Calu3 (cell line): Measurements from ENCODE around the gene LIPN. TPM values are rescaled to one million over a fixed set of nuclear protein-coding genes. Genes with fewer than 3 reads are reported as not detected.
"Not testable (repeated sequence)": the region's sequence is repeated elsewhere in the genome, so short reads cannot be mapped to it uniquely, and the experiment has no call there.

Source experiments
- BruUV-seq: library from RNA; stranded (reverse); fragments of 400-500 nt; replicated peaks from 2 replicates; lab custom pipeline; 2021; lab: Mats Ljungman, UMichigan
- CTCF ChIA-PET: fragments of 300-600 bp; sonication (Branson Sonifier 250); formaldehyde crosslinking; loops from one replicate; lab custom pipeline; 2022; ENCODE audit warnings: antibody characterized with exemption; lab: Charles Lee
- DNase-seq: peaks from one replicate; pipeline ENCODE4 v3.0.0; 2022
- H3K27ac Mint-ChIP-seq: one replicate; pipeline ENCODE4 v1.8.0; 2022; ENCODE audit warnings: mixed read lengths; ENCODE audit not compliant: unreplicated experiment
- H3K27me3 Mint-ChIP-seq: one replicate; pipeline ENCODE4 v1.8.0; 2022; ENCODE audit warnings: mixed read lengths; ENCODE audit not compliant: unreplicated experiment
- H3K36me3 Mint-ChIP-seq: one replicate; pipeline ENCODE4 v1.8.0; 2022; ENCODE audit warnings: mild to moderate bottlenecking, moderate library complexity, mixed read lengths; ENCODE audit not compliant: insufficient read depth, unreplicated experiment
- H3K4me1 Mint-ChIP-seq: one replicate; pipeline ENCODE4 v1.8.0; 2022; ENCODE audit warnings: mild to moderate bottlenecking, low read depth, mixed read lengths; ENCODE audit not compliant: unreplicated experiment
- H3K4me3 Mint-ChIP-seq: one replicate; pipeline ENCODE4 v1.8.0; 2022; ENCODE audit warnings: mild to moderate bottlenecking, low read depth, moderate library complexity, mixed read lengths; ENCODE audit not compliant: unreplicated experiment
- H3K9me3 Mint-ChIP-seq: one replicate; pipeline ENCODE4 v1.8.0; 2022; ENCODE audit warnings: low read depth, mixed read lengths; ENCODE audit not compliant: unreplicated experiment
- intact Hi-C: fragments of 100-400 bp; cut with micrococcal nuclease; formaldehyde crosslinking; loops from one replicate; pipeline ENCODE4 v1.10.0; 2022; ENCODE audit not compliant: unreplicated experiment
- total RNA-seq: library from RNA; stranded (reverse); gene quantifications from 2 replicates; pipeline ENCODE4 v1.2.3, GENCODE V29; 2022
- TF ChIP-seq, protein P1 (sequence below): fragments of 200-600 bp; IDR thresholded peaks from one replicate; pipeline ENCODE4 v1.8.0; 2022; ENCODE audit warnings: antibody characterized with exemption; ENCODE audit not compliant: unreplicated experiment

LIPN gene
- total RNA-seq, 1 experiment from 2014 or later: not detected

DNA sequence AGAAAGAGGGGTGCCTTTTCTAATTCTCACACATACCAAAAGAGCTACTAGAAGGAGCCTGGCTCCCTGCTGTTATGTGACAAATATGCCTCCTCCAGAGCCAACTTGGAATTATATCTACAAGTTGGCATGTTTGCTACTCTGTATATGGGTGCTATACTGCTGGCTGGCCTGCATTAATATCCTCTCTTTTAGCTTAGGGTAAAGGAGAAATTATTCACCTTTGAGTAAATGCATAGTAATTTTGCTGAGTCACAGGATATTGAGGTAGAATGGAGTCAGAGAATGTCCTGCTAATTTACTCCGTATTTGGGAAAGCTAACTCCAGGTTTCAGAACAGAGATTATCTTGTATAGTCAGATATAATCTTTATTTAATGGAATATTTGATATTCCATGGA, 24.2 kb upstream of the LIPN start:
- Mint-ChIP-seq H3K27ac (no peak overlapping the region), H3K4me1 (no peaks in the 10 kb centered on the region), H3K27me3 (no peaks in the 10 kb centered on the region), H3K9me3 (no peaks in the 10 kb centered on the region), H3K4me3 (no peak overlapping the region), H3K36me3 (no peaks in the 10 kb centered on the region)
- intact Hi-C loops: no loop called here
- DNase-seq: no peak
- no TSS peak for BruUV-seq
- CTCF ChIA-PET: interaction anchor here (0.6 kb wide), 1 partner anchor 1399 kb away, joined by 3 read pairs; no protein-coding TSS in a partner anchor
- TF ChIP-seq, protein P1, sequence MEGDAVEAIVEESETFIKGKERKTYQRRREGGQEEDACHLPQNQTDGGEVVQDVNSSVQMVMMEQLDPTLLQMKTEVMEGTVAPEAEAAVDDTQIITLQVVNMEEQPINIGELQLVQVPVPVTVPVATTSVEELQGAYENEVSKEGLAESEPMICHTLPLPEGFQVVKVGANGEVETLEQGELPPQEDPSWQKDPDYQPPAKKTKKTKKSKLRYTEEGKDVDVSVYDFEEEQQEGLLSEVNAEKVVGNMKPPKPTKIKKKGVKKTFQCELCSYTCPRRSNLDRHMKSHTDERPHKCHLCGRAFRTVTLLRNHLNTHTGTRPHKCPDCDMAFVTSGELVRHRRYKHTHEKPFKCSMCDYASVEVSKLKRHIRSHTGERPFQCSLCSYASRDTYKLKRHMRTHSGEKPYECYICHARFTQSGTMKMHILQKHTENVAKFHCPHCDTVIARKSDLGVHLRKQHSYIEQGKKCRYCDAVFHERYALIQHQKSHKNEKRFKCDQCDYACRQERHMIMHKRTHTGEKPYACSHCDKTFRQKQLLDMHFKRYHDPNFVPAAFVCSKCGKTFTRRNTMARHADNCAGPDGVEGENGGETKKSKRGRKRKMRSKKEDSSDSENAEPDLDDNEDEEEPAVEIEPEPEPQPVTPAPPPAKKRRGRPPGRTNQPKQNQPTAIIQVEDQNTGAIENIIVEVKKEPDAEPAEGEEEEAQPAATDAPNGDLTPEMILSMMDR: no peak

DNA sequence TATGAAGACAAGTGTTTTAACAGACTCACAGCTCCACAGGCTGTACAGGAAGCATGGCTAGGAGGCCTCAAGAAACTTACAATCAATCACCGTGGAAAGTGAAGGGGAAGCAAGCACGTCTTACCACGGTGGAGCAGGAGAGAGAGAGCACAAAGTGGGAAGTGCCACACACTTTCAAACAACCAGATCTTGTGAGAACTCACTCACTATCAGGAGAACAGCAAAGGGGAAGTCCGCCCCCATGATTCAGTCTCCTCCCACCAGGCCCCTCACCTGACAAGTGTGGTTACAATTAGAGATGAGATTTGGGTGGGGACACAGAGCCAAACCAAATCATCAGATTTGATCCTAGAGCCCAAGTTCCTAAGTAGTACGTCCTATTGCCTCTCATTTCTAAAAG, 17.9 kb upstream of the LIPN start:
- H3K36me3 Mint-ChIP-seq, H3K4me3 Mint-ChIP-seq, CTCF ChIA-PET, H3K27ac Mint-ChIP-seq, H3K4me1 Mint-ChIP-seq, BruUV-seq, DNase-seq, H3K9me3 Mint-ChIP-seq: not testable (repeated sequence)
- intact Hi-C loops: loop anchor here (5.0 kb wide), 1 partner anchor 35 kb away; the partner anchor contains the start of gene LIPK
- H3K27me3 Mint-ChIP-seq: peaks cover 19% of the 10 kb centered on the region

DNA sequence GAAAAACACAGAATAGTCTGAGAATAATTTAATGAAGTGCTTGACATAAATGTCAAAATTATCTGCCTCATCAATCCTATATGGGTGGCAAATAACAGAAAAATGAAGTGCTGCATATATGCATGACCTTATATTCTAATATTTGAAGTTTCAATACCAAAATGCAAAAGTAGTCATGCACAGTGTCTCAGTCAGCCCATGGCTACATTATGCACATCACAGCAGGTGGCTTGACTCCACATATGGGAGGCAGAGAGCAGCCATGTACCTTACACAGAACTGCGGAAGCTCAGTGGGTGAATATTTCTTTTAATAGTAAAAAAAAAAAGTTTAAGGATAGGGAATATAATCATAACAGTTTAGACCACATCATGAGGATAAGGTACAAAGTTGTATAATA, 17.4 kb upstream of the LIPN start:
- no peak overlapping the region for H3K4me3 Mint-ChIP-seq
- no TSS peak for BruUV-seq
- intact Hi-C loops: loop anchor here (5.0 kb wide), 1 partner anchor 35 kb away; the partner anchor contains the start of gene LIPK
- CTCF ChIA-PET: no interaction called here
- DNase-seq: no peak
- H3K36me3 Mint-ChIP-seq: no peaks in the 10 kb centered on the region
- H3K9me3 Mint-ChIP-seq: no peaks in the 10 kb centered on the region
- TF ChIP-seq, protein P1: no peak
- peaks cover 19% of the 10 kb centered on the region for H3K27me3 Mint-ChIP-seq
- no peaks in the 10 kb centered on the region for H3K4me1 Mint-ChIP-seq
- no peak overlapping the region for H3K27ac Mint-ChIP-seq

DNA sequence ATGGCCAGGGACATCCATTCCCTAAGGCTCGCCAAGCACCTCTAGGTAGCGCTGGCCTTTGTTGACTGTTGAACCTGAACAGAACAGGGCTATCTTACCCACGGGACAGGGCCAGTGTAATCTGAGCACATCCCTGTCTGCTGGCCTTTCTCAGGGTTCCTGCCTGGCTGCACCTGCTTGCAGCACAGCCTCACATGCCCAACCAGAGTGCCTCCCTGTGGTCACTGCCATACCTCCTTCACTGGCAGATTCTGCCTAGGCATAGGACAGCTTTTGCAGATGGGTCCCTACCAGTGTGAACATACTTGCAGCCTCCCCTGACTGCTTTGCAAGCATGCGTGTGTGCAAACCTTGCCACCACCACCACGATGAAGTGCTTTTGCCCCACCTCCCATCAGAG, 15.8 kb upstream of the LIPN start:
- Mint-ChIP-seq H3K27ac (no peak overlapping the region), H3K27me3 (peaks cover 19% of the 10 kb centered on the region), H3K4me1 (no peaks in the 10 kb centered on the region), H3K9me3 (no peaks in the 10 kb centered on the region), H3K4me3 (no peak overlapping the region), H3K36me3 (no peaks in the 10 kb centered on the region)
- CTCF ChIA-PET: interaction anchor here (1.0 to 1.2 kb wide), 4 partner anchors 54 to 179 kb away, joined by 3 to 7 read pairs (median 3); partner anchors contain the start of gene RNLS
- peak; percentile 35 for DNase-seq
- intact Hi-C loops: loop anchor here (1.0 to 5.0 kb wide), 2 partner anchors 37 to 56 kb away; partner anchors contain the start of gene LIPK
- TF ChIP-seq, protein P1: no peak
- BruUV-seq: no TSS peak

DNA sequence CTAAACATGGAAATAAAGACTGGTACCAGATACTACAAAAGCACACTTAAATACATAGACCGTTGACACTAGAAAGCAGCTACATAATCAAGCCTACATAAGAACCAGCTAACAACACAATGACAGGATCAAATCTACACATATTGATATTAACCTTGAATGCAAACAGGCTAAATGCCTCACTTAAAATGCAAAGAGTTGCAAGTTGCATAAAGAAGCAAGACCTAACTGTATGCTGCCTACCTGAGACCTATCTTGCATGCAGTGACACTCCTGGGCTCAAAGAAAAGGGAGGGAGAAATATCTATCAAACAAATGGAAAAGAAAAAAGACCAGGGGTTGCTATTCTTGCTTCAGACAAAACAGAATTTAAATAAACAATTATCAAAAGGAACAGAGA, 14.2 kb upstream of the LIPN start:
- H3K4me3 Mint-ChIP-seq: no peak overlapping the region
- H3K4me1 Mint-ChIP-seq: no peaks in the 10 kb centered on the region
- no peaks in the 10 kb centered on the region for H3K9me3 Mint-ChIP-seq
- TF ChIP-seq, protein P1: no peak
- CTCF ChIA-PET: interaction anchor here (0.7 kb wide), 1 partner anchor 452 kb away, joined by 4 read pairs; no protein-coding TSS in a partner anchor
- H3K27ac Mint-ChIP-seq: no peak overlapping the region
- no peak for DNase-seq
- no peaks in the 10 kb centered on the region for H3K36me3 Mint-ChIP-seq
- intact Hi-C loops: no loop called here
- no TSS peak for BruUV-seq
- peaks cover 19% of the 10 kb centered on the region for H3K27me3 Mint-ChIP-seq
